ENCODE measurements around the gene STARD10. TPM values are rescaled to one million over a fixed set of nuclear protein-coding genes. Genes with fewer than 3 reads are reported as not detected.

STARD10 gene
- total and polyA plus RNA-seq, 7 donors: 29.9 to 900 (median 60.1) TPM

DNA sequence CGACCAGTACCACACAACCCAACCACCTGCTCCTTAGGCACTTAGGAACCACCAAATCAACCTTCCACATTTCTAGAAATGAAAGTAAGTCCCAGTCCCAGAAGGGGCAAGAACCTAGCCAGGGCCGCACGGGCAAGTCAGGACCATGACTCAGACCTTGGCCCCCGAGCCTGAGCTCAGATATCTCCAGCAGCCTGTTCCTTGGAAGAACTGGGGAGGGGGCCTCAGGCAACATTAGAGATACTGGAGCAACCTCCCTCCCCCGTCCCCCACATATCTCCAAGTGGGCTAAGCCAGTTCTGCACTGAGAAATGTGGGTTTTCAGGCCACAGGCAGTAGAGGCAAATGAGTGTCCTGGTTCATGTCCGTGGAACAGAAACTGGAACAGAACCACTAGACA is 49.4 kb downstream of the STARD10 start:
- H3K27ac ChIP-seq: no peak overlapping the region
- no peak for DNase-seq
- TF ChIP-seq, protein P1, sequence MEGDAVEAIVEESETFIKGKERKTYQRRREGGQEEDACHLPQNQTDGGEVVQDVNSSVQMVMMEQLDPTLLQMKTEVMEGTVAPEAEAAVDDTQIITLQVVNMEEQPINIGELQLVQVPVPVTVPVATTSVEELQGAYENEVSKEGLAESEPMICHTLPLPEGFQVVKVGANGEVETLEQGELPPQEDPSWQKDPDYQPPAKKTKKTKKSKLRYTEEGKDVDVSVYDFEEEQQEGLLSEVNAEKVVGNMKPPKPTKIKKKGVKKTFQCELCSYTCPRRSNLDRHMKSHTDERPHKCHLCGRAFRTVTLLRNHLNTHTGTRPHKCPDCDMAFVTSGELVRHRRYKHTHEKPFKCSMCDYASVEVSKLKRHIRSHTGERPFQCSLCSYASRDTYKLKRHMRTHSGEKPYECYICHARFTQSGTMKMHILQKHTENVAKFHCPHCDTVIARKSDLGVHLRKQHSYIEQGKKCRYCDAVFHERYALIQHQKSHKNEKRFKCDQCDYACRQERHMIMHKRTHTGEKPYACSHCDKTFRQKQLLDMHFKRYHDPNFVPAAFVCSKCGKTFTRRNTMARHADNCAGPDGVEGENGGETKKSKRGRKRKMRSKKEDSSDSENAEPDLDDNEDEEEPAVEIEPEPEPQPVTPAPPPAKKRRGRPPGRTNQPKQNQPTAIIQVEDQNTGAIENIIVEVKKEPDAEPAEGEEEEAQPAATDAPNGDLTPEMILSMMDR (IDR thresholded peaks at IDR 0.05): no peak
- TF ChIP-seq POLR2AphosphoS5 (IDR thresholded peaks at IDR 0.05) (no peak), POLR2A (IDR thresholded peaks at IDR 0.05) (no peak), EP300 (IDR thresholded peaks at IDR 0.05) (no peak)
- H3K4me1 ChIP-seq: peaks cover 0 to 43% (median 29%) of the 10 kb centered on the region in 4 donors
- no peaks in the 10 kb centered on the region for H3K27me3 ChIP-seq
- no peaks in the 10 kb centered on the region for H3K36me3 ChIP-seq
- 76 to 88% methylated on average over 6 of the region's 6 CpGs for WGBS, 2 donors
- intact Hi-C loops (cut with DNase I): no loop called here
- H3K9me3 ChIP-seq: no peaks in the 10 kb centered on the region
- no peak overlapping the region for H3K4me3 ChIP-seq

DNA sequence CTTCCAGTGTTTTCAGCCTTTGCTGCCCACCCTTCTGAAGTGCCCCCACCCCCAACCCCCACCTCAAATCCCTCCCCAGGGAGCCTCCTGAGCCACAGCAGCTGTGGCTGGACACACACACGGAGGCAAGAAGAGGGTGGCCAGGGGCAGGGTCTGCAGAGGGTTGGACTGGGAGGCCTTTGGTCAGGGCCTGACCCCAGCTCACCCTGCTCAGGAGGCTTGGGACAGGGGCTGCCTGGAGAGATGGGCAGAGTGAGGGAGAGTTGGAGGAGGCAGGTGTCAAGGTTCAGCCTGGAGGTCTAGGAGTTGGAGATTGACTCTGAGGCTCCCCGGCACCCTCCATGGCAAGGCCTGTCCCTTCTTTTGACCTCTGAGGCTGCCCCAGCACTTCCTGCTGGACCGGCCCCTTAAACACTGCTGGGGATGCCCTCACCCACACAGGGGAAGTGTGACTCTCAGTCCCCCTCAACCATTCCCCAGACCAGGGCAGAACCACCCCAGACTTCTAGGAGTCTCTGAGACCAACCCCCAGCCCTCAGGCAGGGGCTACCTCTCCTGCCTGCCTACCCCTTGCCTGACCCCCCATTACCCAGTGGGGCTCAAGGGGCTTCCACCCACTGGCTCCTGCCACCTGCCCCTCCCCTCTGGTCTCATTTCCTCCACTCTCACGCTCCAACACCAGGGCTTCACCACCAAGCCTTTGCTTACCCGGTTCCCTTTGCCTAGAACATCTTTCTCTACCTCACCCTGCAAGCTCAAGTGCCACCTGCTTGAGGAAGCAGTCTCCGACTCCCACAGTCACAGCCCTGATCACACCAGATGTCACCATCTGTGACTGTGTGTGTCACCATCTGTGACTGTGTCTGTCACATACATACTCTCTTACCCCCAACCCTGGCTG is 50.3 kb downstream of the STARD10 start:
- peak overlapping the region in 1 of 4 donors; percentile 14 for H3K27ac ChIP-seq
- TF ChIP-seq EP300 (IDR thresholded peaks at IDR 0.05) (no peak), POLR2A (IDR thresholded peaks at IDR 0.05) (no peak), POLR2AphosphoS5 (IDR thresholded peaks at IDR 0.05) (no peak)
- TF ChIP-seq, protein P1 (IDR thresholded peaks at IDR 0.05): no peak
- peaks cover 0 to 36% (median 34%) of the 10 kb centered on the region in 4 donors for H3K4me1 ChIP-seq

GRCh38 chr11:72742513-72743320 is 51.1 kb downstream of the STARD10 start:
- no peaks in the 10 kb centered on the region for H3K36me3 ChIP-seq
- no peaks in the 10 kb centered on the region for H3K9me3 ChIP-seq
- H3K27ac ChIP-seq: peak overlapping the region in 3 of 4 donors; percentile 14 to 42 (median 20)
- WGBS, 2 donors: 90% methylated on average over 7 of the region's 7 CpGs
- intact Hi-C loops (cut with DNase I): no loop called here
- DNase-seq: no peak
- H3K4me1 ChIP-seq: peaks cover 0 to 38% (median 35%) of the 10 kb centered on the region in 4 donors
- H3K4me3 ChIP-seq: no peak overlapping the region
- no peaks in the 10 kb centered on the region for H3K27me3 ChIP-seq
- TF ChIP-seq POLR2A (IDR thresholded peaks at IDR 0.05): no peak
- TF ChIP-seq POLR2AphosphoS5 (IDR thresholded peaks at IDR 0.05): no peak
- TF ChIP-seq, protein P1 (IDR thresholded peaks at IDR 0.05): no peak
- TF ChIP-seq EP300 (IDR thresholded peaks at IDR 0.05): no peak

More for the DNA sequence above, 50.3 kb downstream of the STARD10 start:
- no peak for DNase-seq
- intact Hi-C loops (cut with DNase I): no loop called here
- Histone ChIP-seq H3K9me3 (no peaks in the 10 kb centered on the region), H3K4me3 (no peak overlapping the region), H3K27me3 (no peaks in the 10 kb centered on the region), H3K36me3 (no peaks in the 10 kb centered on the region)
- 64 to 88% methylated on average over 6 of the region's 6 CpGs for WGBS, 2 donors

GRCh38 chr11:72741849-72742512 is 51.9 kb downstream of the STARD10 start:
- intact Hi-C loops (cut with DNase I): no loop called here
- 17 to 59% methylated on average over 7 of the region's 7 CpGs for WGBS, 2 donors
- no peak overlapping the region for H3K4me3 ChIP-seq
- H3K27ac ChIP-seq: peak overlapping the region; percentile 20 to 52 (median 46)
- H3K27me3 ChIP-seq: no peaks in the 10 kb centered on the region
- no peak for DNase-seq
- no peaks in the 10 kb centered on the region for H3K9me3 ChIP-seq
- peaks cover 0 to 40% (median 37%) of the 10 kb centered on the region in 4 donors for H3K4me1 ChIP-seq
- no peaks in the 10 kb centered on the region for H3K36me3 ChIP-seq
- TF ChIP-seq, protein P1 (IDR thresholded peaks at IDR 0.05): no peak
- TF ChIP-seq POLR2A (IDR thresholded peaks at IDR 0.05) (no peak), POLR2AphosphoS5 (IDR thresholded peaks at IDR 0.05) (no peak), EP300 (IDR thresholded peaks at IDR 0.05) (no peak)
